ENCODE data around the gene SYNCRIP.
A peak's percentile ranks its signal among the peaks of the same experiment; 100 is the strongest.

GRCh38 chr6:85643537-85644278 is 1.0 kb upstream of the SYNCRIP start:
- no peak for TF ChIP-seq CTCF (conservative IDR thresholded peaks at IDR 0.05; ENCODE audit: low read depth, low read length)
- TF ChIP-seq RAD21 (IDR thresholded peaks at IDR 0.05; ENCODE audit: low read length), result no peak
- peak; percentile 100 for TF ChIP-seq CEBPB (IDR thresholded peaks at IDR 0.05; ENCODE audit: low read depth, low read length)
- peak; percentile 91 for TF ChIP-seq BHLHE40 (IDR thresholded peaks at IDR 0.05; ENCODE audit: low read depth, low read length)
- peak; percentile 90 for TF ChIP-seq POLR2A (IDR thresholded peaks at IDR 0.05; ENCODE audit: low read depth, low read length)
- TF ChIP-seq FOS (IDR thresholded peaks at IDR 0.05; ENCODE audit: low read depth, low read length), result no peak
- TF ChIP-seq MAFK (IDR thresholded peaks at IDR 0.05; ENCODE audit: low read depth, low read length), result no peak
- TF ChIP-seq USF2 (IDR thresholded peaks at IDR 0.05; ENCODE audit: low read depth, low read length), result peak; percentile 86
- TF ChIP-seq SMC3 (IDR thresholded peaks at IDR 0.05; ENCODE audit: low read depth, low read length), result no peak
- TF ChIP-seq CHD1 (IDR thresholded peaks at IDR 0.05; ENCODE audit: low read depth, low read length), result no peak
- no peak for TF ChIP-seq ELK1 (IDR thresholded peaks at IDR 0.05; ENCODE audit: borderline replicate concordance, low read depth, low read length)
- TF ChIP-seq NFE2L2 (IDR thresholded peaks at IDR 0.05; ENCODE audit: low read depth, low read length), result no peak

Data from IMR-90 (cell line).